Measurements from ENCODE around the gene KCTD21. TPM values are rescaled to one million over a fixed set of nuclear protein-coding genes. Genes with fewer than 3 reads are reported as not detected.

The KCTD21 gene
- total RNA-seq, 1 experiment from 2014 or later = 3.0 TPM

DNA sequence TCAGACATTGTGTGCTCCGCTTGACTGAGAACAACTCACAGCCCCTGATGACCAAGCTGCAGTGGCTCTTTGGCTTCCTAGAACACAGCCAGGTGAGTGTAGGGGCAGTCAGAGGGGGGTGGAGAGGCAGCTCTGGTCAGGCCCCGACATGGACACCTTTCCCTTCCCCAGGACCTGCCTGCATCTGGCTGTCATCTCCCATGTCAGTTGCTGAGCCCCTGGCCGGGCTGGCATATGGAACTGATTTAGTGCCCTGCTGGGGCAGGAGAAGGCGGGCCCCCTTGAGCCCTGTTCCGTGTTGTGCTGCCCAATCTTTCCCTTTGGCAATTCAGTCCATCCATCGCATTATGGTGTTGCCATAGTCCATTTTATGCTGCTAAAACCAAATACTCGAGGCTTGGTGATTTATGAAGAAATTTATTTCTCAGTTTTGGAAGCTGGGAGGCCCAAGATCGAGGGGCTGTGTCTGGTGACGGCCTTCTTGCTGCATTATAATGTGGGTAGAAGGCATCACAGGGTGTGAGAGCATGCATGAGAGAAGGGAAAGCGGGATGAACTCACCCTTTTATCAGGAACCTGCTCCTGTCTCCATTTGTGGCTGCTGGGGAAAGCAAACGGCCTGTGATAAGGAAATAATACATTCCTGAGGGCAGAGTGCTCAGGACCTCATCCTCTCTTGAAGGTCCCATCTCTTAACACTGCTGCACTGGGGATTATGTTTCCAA lies 19.3 kb upstream of the KCTD21 start:
- H3K79me2 ChIP-seq (ENCODE audit: insufficient read depth, low read length) = no peaks in the 10 kb centered on the region
- intact Hi-C loops (cut with micrococcal nuclease) = no loop called here
- H3K4me2 ChIP-seq (ENCODE audit: low read length) = no peak overlapping the region
- ATAC-seq = no peak
- ChIA-PET RAD21 (ENCODE audit: low non-redundant PET in 1 of 2, low total read pairs in 2 of 2, uncharacterized antibody in 2 of 2, unreplicated experiment in 2 of 2) (no interaction called here), CTCF (no interaction called here), POLR2A (no interaction called here)
- no peaks in the 10 kb centered on the region for H3K27me3 ChIP-seq (ENCODE audit: insufficient read depth, low read length)
- H3K36me3 ChIP-seq (ENCODE audit: control insufficient read depth in 1 of 2, insufficient read depth in 2 of 2, low read length in 2 of 2) = peaks cover 0 to 6% of the 10 kb centered on the region in 2 experiments; a peak in 1 of 4 replicates
- H2AFZ ChIP-seq (ENCODE audit: low read depth, low read length, poor library complexity, severe bottlenecking) = no peak overlapping the region
- H3K9me2 ChIP-seq (ENCODE audit: insufficient read depth) = no peaks in the 10 kb centered on the region
- no TSS peak for BruUV-seq (replicated peaks)
- no peaks in the 10 kb centered on the region for H3K9me3 ChIP-seq (ENCODE audit: control insufficient read depth in 1 of 2, insufficient read depth in 1 of 2, low read depth in 1 of 2, low read length in 2 of 2)
- no peak overlapping the region for H3K27ac ChIP-seq (ENCODE audit: low read depth, low read length)
- no peak overlapping the region for H3K9ac ChIP-seq (ENCODE audit: low read length)
- H4K20me1 ChIP-seq (ENCODE audit: insufficient read depth) = no peaks in the 10 kb centered on the region
- H3K4me1 ChIP-seq (ENCODE audit: control insufficient read depth in 1 of 2, insufficient read depth in 2 of 2, low read length in 2 of 2) = no peaks in the 10 kb centered on the region
- no peak overlapping the region for H3K4me3 ChIP-seq (replicated peaks in 1 of 2; ENCODE audit: low read depth in 1 of 2, low read length in 2 of 2)
- DNase-seq (ENCODE audit: low read depth, low spot score) = no peak
- TF ChIP-seq EZH2 (IDR thresholded peaks at IDR 0.05) (no peak), EZH2phosphoT487 (IDR thresholded peaks at IDR 0.05; ENCODE audit: borderline replicate concordance) (no peak), EGR1 (IDR thresholded peaks at IDR 0.05; ENCODE audit: low read depth) (no peak), POLR2AphosphoS5 (IDR thresholded peaks at IDR 0.05; ENCODE audit: low read depth, low read length) (no peak), POLR2A (IDR thresholded peaks at IDR 0.05; ENCODE audit: borderline replicate concordance, extremely low read depth, insufficient read depth, insufficient read length) (no peak), CEBPB (IDR thresholded peaks at IDR 0.05; ENCODE audit: low read depth) (no peak)
- TF ChIP-seq, protein P1, sequence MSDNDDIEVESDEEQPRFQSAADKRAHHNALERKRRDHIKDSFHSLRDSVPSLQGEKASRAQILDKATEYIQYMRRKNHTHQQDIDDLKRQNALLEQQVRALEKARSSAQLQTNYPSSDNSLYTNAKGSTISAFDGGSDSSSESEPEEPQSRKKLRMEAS (IDR thresholded peaks at IDR 0.05) = no peak
- TF ChIP-seq, protein P2, sequence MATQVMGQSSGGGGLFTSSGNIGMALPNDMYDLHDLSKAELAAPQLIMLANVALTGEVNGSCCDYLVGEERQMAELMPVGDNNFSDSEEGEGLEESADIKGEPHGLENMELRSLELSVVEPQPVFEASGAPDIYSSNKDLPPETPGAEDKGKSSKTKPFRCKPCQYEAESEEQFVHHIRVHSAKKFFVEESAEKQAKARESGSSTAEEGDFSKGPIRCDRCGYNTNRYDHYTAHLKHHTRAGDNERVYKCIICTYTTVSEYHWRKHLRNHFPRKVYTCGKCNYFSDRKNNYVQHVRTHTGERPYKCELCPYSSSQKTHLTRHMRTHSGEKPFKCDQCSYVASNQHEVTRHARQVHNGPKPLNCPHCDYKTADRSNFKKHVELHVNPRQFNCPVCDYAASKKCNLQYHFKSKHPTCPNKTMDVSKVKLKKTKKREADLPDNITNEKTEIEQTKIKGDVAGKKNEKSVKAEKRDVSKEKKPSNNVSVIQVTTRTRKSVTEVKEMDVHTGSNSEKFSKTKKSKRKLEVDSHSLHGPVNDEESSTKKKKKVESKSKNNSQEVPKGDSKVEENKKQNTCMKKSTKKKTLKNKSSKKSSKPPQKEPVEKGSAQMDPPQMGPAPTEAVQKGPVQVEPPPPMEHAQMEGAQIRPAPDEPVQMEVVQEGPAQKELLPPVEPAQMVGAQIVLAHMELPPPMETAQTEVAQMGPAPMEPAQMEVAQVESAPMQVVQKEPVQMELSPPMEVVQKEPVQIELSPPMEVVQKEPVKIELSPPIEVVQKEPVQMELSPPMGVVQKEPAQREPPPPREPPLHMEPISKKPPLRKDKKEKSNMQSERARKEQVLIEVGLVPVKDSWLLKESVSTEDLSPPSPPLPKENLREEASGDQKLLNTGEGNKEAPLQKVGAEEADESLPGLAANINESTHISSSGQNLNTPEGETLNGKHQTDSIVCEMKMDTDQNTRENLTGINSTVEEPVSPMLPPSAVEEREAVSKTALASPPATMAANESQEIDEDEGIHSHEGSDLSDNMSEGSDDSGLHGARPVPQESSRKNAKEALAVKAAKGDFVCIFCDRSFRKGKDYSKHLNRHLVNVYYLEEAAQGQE (IDR thresholded peaks at IDR 0.05; ENCODE audit: low read depth) = no peak
- TF ChIP-seq, protein P3, sequence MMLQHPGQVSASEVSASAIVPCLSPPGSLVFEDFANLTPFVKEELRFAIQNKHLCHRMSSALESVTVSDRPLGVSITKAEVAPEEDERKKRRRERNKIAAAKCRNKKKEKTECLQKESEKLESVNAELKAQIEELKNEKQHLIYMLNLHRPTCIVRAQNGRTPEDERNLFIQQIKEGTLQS (IDR thresholded peaks at IDR 0.05) = no peak

Data from HCT116 (cell line).